OCI-LY3 (cell line): Measurements from ENCODE around the gene WIPF3.

Experiments
- H2AFZ ChIP-seq: fragments of 200-600, 300-600 bp; shearing (Covaris generic); 2 replicates; pipeline ENCODE4 v1.6.0; 2014; ENCODE audit warnings: antibody characterized with exemption, low read depth, low read length
- H3K27ac ChIP-seq: fragments of 200-600, 300-600 bp; sonication (generic); 2 replicates; pipeline ENCODE4 v1.5.1; 2014; ENCODE audit warnings: mild to moderate bottlenecking, low read length, moderate library complexity, mixed read lengths
- H3K27me3 ChIP-seq: fragments of 200-600, 300-600 bp; sonication (generic); 2 replicates; pipeline ENCODE4 v1.6.1; 2014; ENCODE audit warnings: low read depth, low read length, mixed read lengths
- H3K36me3 ChIP-seq: fragments of 200-600, 300-600 bp; sonication (generic); replicated peaks from 2 replicates; pipeline ENCODE3; 2014; ENCODE audit warnings: low read depth, low read length, mixed read lengths
- H3K4me1 ChIP-seq: fragments of 300-600, 200-600 bp; sonication (generic); 2 replicates; pipeline ENCODE4 v1.6.1; 2014; ENCODE audit warnings: low read length, mixed read lengths
- H3K4me2 ChIP-seq: fragments of 200-600, 300-600 bp; sonication (generic); 2 replicates; pipeline ENCODE4 v1.6.1; 2014; ENCODE audit warnings: low read length, mixed read lengths
- H3K4me3 ChIP-seq: fragments of 300-600, 200-600 bp; sonication (generic); 2 replicates; pipeline ENCODE4 v1.5.1; 2014; ENCODE audit warnings: antibody characterized with exemption, mild to moderate bottlenecking, low read length, moderate library complexity
- H3K79me2 ChIP-seq: fragments of 300-600, 200-600 bp; shearing (Covaris generic); 2 replicates; pipeline ENCODE4 v1.6.1; 2014; ENCODE audit warnings: mild to moderate bottlenecking, low read length, mixed read lengths
- H3K9ac ChIP-seq: fragments of 300-600, 200-600 bp; shearing (Covaris generic); 2 replicates; pipeline ENCODE4 v1.6.0; 2014; ENCODE audit warnings: mild to moderate bottlenecking, low read length, moderate library complexity
- H3K9me3 ChIP-seq: fragments of 200-600, 300-600 bp; shearing (Covaris generic); 2 replicates; pipeline ENCODE4 v1.6.1; 2014; ENCODE audit warnings: low read length, mixed read lengths; ENCODE audit not compliant: insufficient read depth
- H4K20me1 ChIP-seq: fragments of 200-600, 300-600 bp; sonication (generic); 2 replicates; pipeline ENCODE4 v1.6.1; 2016; ENCODE audit warnings: low read length, mixed read lengths; ENCODE audit not compliant: insufficient read depth
- EZH2phosphoT487 ChIP-seq: fragments of 200-600 bp; shearing (Covaris generic); IDR thresholded peaks from 2 replicates; pipeline ENCODE4 v1.6.1; 2018; ENCODE audit warnings: antibody characterized with exemption, mixed run types, low read depth
- TF ChIP-seq, protein P1 (sequence below): fragments of 200-600, 300-600 bp; sonication (generic); IDR thresholded peaks from 2 replicates; pipeline ENCODE4 v1.5.1; 2014; ENCODE audit warnings: antibody characterized with exemption, low read length, low read depth

WIPF3 gene

GRCh38 chr7:29951206-29951605 lies 144.9 kb downstream of the WIPF3 start:
- Histone ChIP-seq H3K9ac (no peak overlapping the region), H3K4me3 (no peak overlapping the region), H3K9me3 (no peaks in the 10 kb centered on the region), H3K4me1 (no peaks in the 10 kb centered on the region), H3K27me3 (no peaks in the 10 kb centered on the region), H2AFZ (no peak overlapping the region), H3K4me2 (no peak overlapping the region), H3K27ac (no peak overlapping the region), H3K79me2 (no peaks in the 10 kb centered on the region), H3K36me3 (peaks cover 8% of the 10 kb centered on the region), H4K20me1 (no peaks in the 10 kb centered on the region)
- TF ChIP-seq, protein P1, sequence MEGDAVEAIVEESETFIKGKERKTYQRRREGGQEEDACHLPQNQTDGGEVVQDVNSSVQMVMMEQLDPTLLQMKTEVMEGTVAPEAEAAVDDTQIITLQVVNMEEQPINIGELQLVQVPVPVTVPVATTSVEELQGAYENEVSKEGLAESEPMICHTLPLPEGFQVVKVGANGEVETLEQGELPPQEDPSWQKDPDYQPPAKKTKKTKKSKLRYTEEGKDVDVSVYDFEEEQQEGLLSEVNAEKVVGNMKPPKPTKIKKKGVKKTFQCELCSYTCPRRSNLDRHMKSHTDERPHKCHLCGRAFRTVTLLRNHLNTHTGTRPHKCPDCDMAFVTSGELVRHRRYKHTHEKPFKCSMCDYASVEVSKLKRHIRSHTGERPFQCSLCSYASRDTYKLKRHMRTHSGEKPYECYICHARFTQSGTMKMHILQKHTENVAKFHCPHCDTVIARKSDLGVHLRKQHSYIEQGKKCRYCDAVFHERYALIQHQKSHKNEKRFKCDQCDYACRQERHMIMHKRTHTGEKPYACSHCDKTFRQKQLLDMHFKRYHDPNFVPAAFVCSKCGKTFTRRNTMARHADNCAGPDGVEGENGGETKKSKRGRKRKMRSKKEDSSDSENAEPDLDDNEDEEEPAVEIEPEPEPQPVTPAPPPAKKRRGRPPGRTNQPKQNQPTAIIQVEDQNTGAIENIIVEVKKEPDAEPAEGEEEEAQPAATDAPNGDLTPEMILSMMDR = no peak
- TF ChIP-seq EZH2phosphoT487 = no peak

DNA sequence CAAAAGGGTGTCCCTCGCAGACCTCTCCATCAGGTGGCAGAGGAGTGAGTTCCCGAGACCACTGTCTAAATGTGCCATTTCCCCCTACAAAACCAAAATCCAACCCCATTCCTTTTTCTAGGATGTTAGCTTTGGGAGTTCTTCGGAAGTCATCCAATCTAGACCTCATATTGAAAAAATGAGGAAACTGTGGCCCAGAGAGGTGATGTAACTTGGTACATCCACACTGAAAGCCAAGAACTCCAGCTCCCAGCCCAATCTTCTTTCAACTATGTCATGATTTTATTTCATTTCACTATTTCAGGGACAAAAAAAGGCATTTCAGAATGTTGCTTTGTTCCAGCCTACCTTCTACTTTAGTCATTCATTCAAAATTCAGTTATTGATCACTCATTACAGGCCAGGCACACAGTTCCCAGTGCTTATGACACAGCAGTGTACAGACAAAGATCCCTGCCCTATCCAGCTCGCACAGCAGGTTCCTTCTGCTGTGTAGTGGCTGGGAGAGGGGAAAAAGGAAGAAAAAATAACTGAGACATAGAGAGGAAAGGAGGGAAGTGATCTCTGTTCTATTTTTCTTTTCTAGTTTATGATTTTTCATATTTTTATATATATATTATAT lies 147.5 kb downstream of the WIPF3 start:
- Histone ChIP-seq H3K36me3 (peaks cover 8% of the 10 kb centered on the region), H3K4me2 (no peak overlapping the region), H3K4me3 (no peak overlapping the region)

DNA sequence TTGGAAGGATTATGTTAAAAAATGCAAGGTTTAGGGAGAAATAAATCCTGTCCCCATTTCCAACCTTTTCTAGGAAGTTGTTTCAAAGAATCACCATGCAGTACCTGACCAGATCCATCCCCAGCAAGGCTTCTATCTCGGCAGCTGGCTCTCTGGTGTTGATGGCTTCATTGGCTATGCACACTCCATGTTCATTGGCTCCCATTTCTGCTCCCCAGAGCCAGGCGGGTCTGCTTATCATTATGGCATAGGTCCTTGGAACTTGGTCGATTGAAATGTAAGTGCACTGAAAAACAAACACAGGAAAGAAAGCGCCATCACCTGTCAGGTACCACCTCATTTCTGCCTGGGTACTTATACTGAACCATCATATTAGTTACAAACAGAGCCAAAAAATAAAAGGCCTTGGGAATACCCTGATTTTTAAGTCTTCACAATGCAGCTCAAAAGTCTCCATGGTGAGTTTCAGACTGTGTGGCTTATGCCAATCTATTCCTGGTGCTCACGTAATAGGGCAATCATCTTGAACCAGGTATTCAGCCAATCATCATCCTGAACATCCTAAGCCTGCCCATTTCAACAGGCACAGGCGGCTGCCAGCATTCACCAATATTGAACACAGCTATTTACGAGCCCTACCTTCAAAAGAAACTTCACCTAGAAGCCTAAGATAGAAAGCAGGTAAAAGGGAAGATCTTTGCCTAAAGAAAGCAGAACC lies 148.9 kb downstream of the WIPF3 start:
- Histone ChIP-seq H3K9ac (no peak overlapping the region), H3K36me3 (peaks cover 8% of the 10 kb centered on the region), H3K4me2 (no peak overlapping the region)

More for the DNA sequence above, 147.5 kb downstream of the WIPF3 start:
- no peak overlapping the region for H2AFZ ChIP-seq
- H3K27ac ChIP-seq = no peak overlapping the region
- no peaks in the 10 kb centered on the region for H4K20me1 ChIP-seq
- TF ChIP-seq EZH2phosphoT487 = no peak
- TF ChIP-seq, protein P1 = no peak
- no peaks in the 10 kb centered on the region for H3K27me3 ChIP-seq
- H3K4me1 ChIP-seq = no peaks in the 10 kb centered on the region
- H3K79me2 ChIP-seq = no peaks in the 10 kb centered on the region
- no peaks in the 10 kb centered on the region for H3K9me3 ChIP-seq
- no peak overlapping the region for H3K9ac ChIP-seq

More for the DNA sequence above, 148.9 kb downstream of the WIPF3 start:
- Histone ChIP-seq H3K27ac (no peak overlapping the region), H3K4me1 (no peaks in the 10 kb centered on the region), H3K4me3 (no peak overlapping the region), H2AFZ (no peak overlapping the region), H4K20me1 (no peaks in the 10 kb centered on the region), H3K79me2 (no peaks in the 10 kb centered on the region), H3K27me3 (no peaks in the 10 kb centered on the region), H3K9me3 (no peaks in the 10 kb centered on the region)
- TF ChIP-seq, protein P1 = no peak
- TF ChIP-seq EZH2phosphoT487 = no peak
